ENCODE measurements around the gene APBA2.

APBA2 gene

DNA sequence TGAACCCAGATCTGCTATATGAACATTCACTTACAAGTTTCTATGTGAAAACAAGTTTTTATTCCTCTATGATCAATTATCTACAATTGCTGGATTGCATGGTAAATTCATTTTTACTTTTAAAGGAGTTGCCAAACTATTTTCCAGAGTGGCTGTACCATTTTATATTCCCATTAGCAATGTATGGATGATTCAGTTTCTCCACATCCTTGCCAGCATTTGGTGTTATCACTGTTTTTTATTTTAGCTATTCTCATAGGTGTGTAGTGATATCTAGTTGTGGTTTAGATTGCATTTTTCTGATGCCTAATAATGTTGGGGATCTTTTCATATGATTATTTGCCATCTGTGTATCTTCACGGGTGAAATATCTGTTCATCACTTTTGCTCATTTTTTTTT, 78.3 kb downstream of the APBA2 start:
- no peak for TF ChIP-seq GATA1 (IDR thresholded peaks at IDR 0.05; ENCODE audit: low read depth, low read length)
- no peak for TF ChIP-seq POLR2A (IDR thresholded peaks at IDR 0.05; ENCODE audit: low read length)
- DNase-seq = no peak

- DNase-seq = no peak
- no peak for TF ChIP-seq POLR2A (IDR thresholded peaks at IDR 0.05; ENCODE audit: low read length)
- no peak for TF ChIP-seq GATA1 (IDR thresholded peaks at IDR 0.05; ENCODE audit: low read depth, low read length)
These were observed 81.3 kb downstream of the APBA2 start for GRCh38 chr15:28967066-28967465.

DNA sequence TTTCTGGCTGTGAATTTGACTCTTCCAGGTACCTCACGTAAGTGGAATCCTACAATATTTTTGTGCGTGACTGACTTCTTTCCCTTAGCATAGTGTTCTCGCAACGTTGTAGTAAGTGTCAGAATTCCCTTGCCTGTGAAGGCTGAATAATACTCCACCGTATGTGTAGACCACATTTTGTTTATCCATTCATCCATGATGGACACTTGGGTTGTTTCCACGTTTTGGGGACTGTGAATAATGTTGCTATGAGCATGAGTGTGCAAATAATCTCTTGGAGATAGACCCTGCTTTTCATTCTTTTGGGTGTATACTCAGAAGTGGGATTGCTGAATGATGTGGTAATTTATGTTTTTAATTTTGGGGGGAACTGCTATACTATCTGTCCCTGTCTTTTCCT, 82.2 kb downstream of the APBA2 start:
- no peak for DNase-seq
- TF ChIP-seq GATA1 (IDR thresholded peaks at IDR 0.05; ENCODE audit: low read depth, low read length) (no peak), POLR2A (IDR thresholded peaks at IDR 0.05; ENCODE audit: low read length) (no peak)

GRCh38 chr15:28969511-28970085, 83.8 kb downstream of the APBA2 start:
- no peak for DNase-seq
- no peak for TF ChIP-seq POLR2A (IDR thresholded peaks at IDR 0.05; ENCODE audit: low read length)
- no peak for TF ChIP-seq GATA1 (IDR thresholded peaks at IDR 0.05; ENCODE audit: low read depth, low read length)

DNA sequence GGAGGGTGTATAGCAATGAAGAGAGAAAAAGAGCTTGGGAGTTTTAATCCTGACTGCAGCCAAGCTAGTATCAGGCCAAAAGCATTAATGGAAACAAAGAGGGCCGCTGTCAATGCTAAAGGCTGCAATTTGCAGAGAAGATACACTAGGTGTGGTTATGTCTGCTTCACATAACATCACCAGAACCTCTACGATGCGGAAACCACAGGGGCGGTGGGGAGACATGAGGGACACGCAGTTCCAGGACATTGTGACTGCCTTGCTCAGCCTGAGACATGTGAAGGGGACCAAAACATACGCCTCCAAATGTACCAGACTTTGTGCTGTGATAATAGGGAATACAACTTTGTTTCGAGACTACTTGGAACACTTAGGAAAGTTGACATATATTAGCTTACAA, 88.4 kb downstream of the APBA2 start:
- TF ChIP-seq POLR2A (IDR thresholded peaks at IDR 0.05; ENCODE audit: low read length) (no peak), GATA1 (IDR thresholded peaks at IDR 0.05; ENCODE audit: low read depth, low read length) (no peak)
- DNase-seq = no peak

DNA sequence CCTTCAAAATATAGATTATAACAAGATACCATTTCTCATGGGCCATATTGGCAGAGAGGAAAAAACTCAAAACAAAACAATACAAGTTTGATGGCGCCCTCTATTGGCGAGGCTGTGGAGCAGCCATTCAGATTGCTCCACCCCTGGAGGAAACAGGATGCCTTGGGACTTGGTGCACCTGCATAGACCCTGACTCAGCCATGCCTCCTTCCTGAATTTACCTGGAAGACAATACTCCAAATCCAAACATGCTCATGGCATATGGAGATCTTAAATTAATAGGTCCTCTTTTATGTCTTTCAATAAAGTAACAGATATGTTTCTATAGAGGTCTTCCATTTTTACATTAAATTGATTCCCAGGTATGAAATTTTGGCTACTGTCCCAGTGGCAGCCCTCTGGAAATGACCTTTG, 90.0 kb downstream of the APBA2 start:
- peak; percentile 56 to 72 for DNase-seq
- TF ChIP-seq POLR2A (IDR thresholded peaks at IDR 0.05; ENCODE audit: low read length) (no peak), GATA1 (IDR thresholded peaks at IDR 0.05; ENCODE audit: low read depth, low read length) (no peak)

GRCh38 chr15:28977377-28978010, 91.7 kb downstream of the APBA2 start:
- TF ChIP-seq GATA1 (IDR thresholded peaks at IDR 0.05; ENCODE audit: low read depth, low read length) (no peak), POLR2A (IDR thresholded peaks at IDR 0.05; ENCODE audit: low read length) (no peak)
- no peak for DNase-seq

GRCh38 chr15:28978011-28978378, 92.2 kb downstream of the APBA2 start:
- TF ChIP-seq GATA1 (IDR thresholded peaks at IDR 0.05; ENCODE audit: low read depth, low read length) (no peak), POLR2A (IDR thresholded peaks at IDR 0.05; ENCODE audit: low read length) (no peak)

DNA sequence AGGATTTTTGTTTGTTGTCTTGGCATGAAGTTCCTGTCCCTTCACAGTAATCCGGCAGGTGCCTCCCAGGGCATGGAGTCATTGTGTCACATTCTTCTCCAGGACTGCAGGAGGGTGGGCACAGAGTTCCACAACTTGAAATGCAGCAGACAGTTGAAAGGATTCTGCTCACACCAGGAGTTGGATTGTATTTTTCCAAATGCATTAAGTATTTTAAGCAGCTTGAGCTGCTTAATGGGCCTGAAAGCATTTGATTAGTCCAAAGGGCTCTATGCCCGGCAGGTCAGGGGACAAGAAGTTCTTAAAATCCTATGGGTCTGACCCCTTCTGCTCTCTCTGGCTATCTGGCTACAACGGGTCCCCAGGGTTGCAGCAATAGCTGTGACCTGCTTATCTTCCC, 92.9 kb downstream of the APBA2 start:
- no peak for TF ChIP-seq GATA1 (IDR thresholded peaks at IDR 0.05; ENCODE audit: low read depth, low read length)
- no peak for TF ChIP-seq POLR2A (IDR thresholded peaks at IDR 0.05; ENCODE audit: low read length)
- no peak for DNase-seq

More at GRCh38 chr15:28978011-28978378, 92.2 kb downstream of the APBA2 start:
- no peak for DNase-seq

DNA sequence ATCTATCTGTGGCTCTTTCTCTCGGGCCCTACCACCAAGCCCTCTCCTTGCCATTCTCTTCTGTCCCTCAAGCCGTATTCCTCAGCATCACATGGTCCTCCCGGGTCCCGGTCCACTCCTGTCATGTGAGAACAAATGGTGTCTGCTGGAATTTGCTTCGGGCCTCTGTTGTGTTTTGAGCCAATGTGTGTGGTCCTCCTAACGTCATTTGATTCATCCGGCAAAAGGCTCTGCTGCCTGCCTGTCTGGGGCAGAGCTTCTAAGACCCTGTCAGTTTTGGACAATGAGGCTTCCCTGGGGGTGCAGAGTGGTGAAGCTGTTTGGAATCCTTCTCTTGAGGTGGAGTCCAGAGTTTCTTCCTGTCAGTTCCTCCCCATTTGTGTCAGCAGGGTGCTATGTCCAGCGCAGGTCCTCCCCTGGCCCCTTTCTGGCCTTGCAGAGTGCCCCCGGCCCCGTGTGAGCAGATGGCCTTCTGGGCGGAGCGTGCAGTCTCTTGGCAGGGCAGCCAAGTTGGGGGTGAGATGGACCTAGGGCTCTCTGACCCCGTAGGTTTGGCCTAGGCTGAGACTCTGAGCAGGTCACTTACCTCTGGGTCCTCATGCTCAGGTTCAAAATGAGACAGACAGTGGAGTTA, 93.6 kb downstream of the APBA2 start:
- TF ChIP-seq GATA1 (IDR thresholded peaks at IDR 0.05; ENCODE audit: low read depth, low read length) (no peak), POLR2A (IDR thresholded peaks at IDR 0.05; ENCODE audit: low read length) (no peak)
- no peak for DNase-seq

GRCh38 chr15:28980709-28981350, 95.1 kb downstream of the APBA2 start:
- DNase-seq = no peak
- no peak for TF ChIP-seq POLR2A (IDR thresholded peaks at IDR 0.05; ENCODE audit: low read length)
- TF ChIP-seq GATA1 (IDR thresholded peaks at IDR 0.05; ENCODE audit: low read depth, low read length) = no peak

DNA sequence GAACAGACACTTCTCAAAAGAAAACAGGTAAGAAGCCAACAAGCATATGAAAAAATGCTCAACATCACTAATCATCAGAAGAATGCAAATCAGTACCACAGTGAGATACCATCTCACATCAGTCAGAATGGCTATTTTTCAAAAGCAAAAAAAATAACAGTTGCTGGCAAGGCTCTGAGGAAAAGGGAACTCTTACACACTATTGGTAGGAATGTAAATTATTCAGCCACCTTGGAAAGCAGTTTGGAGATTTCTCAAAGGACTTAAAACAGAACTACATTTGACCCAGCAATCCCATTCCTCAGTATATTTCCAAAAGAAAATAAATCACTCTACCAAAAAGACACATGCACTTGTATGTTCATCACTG, 95.6 kb downstream of the APBA2 start:
- no peak for TF ChIP-seq POLR2A (IDR thresholded peaks at IDR 0.05; ENCODE audit: low read length)
- TF ChIP-seq GATA1 (IDR thresholded peaks at IDR 0.05; ENCODE audit: low read depth, low read length) = no peak
- DNase-seq = no peak

GRCh38 chr15:28981921-28982320, 96.1 kb downstream of the APBA2 start:
- no peak for DNase-seq

DNA sequence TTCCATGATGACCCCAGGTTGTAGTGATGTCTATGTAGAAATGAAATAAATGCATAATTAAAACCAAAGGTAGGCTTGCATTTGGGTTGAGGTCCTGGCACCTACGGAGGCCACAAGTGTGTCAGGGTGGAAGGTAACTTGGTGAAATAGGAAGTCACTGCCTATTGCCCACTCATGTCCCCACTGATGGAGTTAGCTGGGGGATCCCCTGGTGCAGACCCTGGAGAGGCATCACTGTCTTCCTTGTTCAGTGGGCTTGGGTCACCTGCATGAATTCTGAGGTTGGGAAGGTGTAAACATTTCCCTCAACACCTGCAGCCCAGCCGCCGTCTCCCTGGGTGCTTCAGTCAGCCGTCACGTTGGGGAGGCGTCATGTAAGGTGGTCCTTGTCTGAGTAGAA, 97.1 kb downstream of the APBA2 start:
- no peak for TF ChIP-seq POLR2A (IDR thresholded peaks at IDR 0.05; ENCODE audit: low read length)
- TF ChIP-seq GATA1 (IDR thresholded peaks at IDR 0.05; ENCODE audit: low read depth, low read length) = no peak
- no peak for DNase-seq

More at GRCh38 chr15:28981921-28982320, 96.1 kb downstream of the APBA2 start:
- TF ChIP-seq POLR2A (IDR thresholded peaks at IDR 0.05; ENCODE audit: low read length) (no peak), GATA1 (IDR thresholded peaks at IDR 0.05; ENCODE audit: low read depth, low read length) (no peak)
